Endodermal cell (in vitro differentiated cells): ENCODE data around the gene NAALADL2. TPM values are rescaled to one million over a fixed set of nuclear protein-coding genes. Genes with fewer than 3 reads are reported as not detected.

ENCODE experiments used
- DNase-seq: peaks from one replicate; pipeline ENCODE4 v3.0.0-alpha.2; 2017
- H3K27ac ChIP-seq: 2 replicates; pipeline ENCODE4 v1.5.1; 2013; ENCODE audit warnings: mild to moderate bottlenecking, low read depth, low read length, moderate library complexity
- H3K27me3 ChIP-seq: 2 replicates; pipeline ENCODE4 v1.6.1; 2013; ENCODE audit warnings: mild to moderate bottlenecking, low read length, moderate library complexity; ENCODE audit not compliant: insufficient read depth, control insufficient read depth, poor library complexity, severe bottlenecking
- H3K36me3 ChIP-seq: 2 replicates; pipeline ENCODE4 v1.7.0; 2013; ENCODE audit warnings: mild to moderate bottlenecking, low read length, moderate library complexity; ENCODE audit not compliant: control insufficient read depth, insufficient read depth
- H3K4me1 ChIP-seq: one replicate; pipeline ENCODE4 v1.7.0; 2013; ENCODE audit warnings: low read length; ENCODE audit not compliant: control insufficient read depth, insufficient read depth
- H3K4me3 ChIP-seq: 2 replicates; pipeline ENCODE4 v1.5.1; 2013; ENCODE audit warnings: mild to moderate bottlenecking, low read length, moderate library complexity
- H3K9ac ChIP-seq: 2 replicates; pipeline ENCODE4 v1.6.1; 2013; ENCODE audit warnings: mild to moderate bottlenecking, low read length, moderate library complexity; ENCODE audit not compliant: poor library complexity, severe bottlenecking; ENCODE audit errors: extremely low read depth
- H3K9me3 ChIP-seq: 2 replicates; pipeline ENCODE4 v1.6.1; 2013; ENCODE audit warnings: mild to moderate bottlenecking, low read length, moderate library complexity; ENCODE audit not compliant: control insufficient read depth
- H3K27ac Mint-ChIP-seq: 2 replicates; pipeline ENCODE4 v1.8.0; 2020; ENCODE audit warnings: mixed read lengths
- H3K27me3 Mint-ChIP-seq: 2 replicates; pipeline ENCODE4 v1.8.0; 2021; ENCODE audit warnings: mild to moderate bottlenecking, mixed read lengths; ENCODE audit not compliant: insufficient read depth
- H3K36me3 Mint-ChIP-seq: 2 replicates; pipeline ENCODE4 v1.8.0; 2020; ENCODE audit warnings: low read depth, mixed read lengths
- H3K4me1 Mint-ChIP-seq: 2 replicates; pipeline ENCODE4 v1.8.0; 2020; ENCODE audit warnings: mixed read lengths
- H3K4me3 Mint-ChIP-seq: 2 replicates; pipeline ENCODE4 v1.8.0; 2020; ENCODE audit warnings: mild to moderate bottlenecking, moderate library complexity, mixed read lengths
- H3K9me3 Mint-ChIP-seq: 2 replicates; pipeline ENCODE4 v1.8.0; 2020; ENCODE audit warnings: mild to moderate bottlenecking, mixed read lengths
- CTCF ChIP-seq: fragments of 200-600 bp; sonication (generic); conservative IDR thresholded peaks from 2 replicates; pipeline ENCODE4 v1.5.0; 2021; ENCODE audit warnings: antibody characterized with exemption, mild to moderate bottlenecking
- WGBS, 2 experiments: methylation state at CpG; one replicate each; pipeline versions ENCODE4 v1.1.5 to v1.1.7; 2013; ENCODE audit warnings: missing lambda C conversion rate in 2 of 2, mixed read lengths in 1 of 2; ENCODE audit not compliant: insufficient coverage in 1 of 2, insufficient read length in 1 of 2; 5-methylcytosine and 5-hydroxymethylcytosine counted together
- total RNA-seq, 2 donors: library from RNA; stranded (reverse); fragmentation: NEBNext Ultra II Directional in 1 of 2; extraction: Animal tissue kit (Norgen Biotek cat#: 25700) in 1 of 2; gene quantifications; 2 replicates in 1 of 2; 3 replicates in 1 of 2; pipeline ENCODE4 v1.2.1, GENCODE V29; 2021

NAALADL2 gene
- total RNA-seq, 2 donors from 2014 or later: 1.6 to 1.8 TPM

DNA sequence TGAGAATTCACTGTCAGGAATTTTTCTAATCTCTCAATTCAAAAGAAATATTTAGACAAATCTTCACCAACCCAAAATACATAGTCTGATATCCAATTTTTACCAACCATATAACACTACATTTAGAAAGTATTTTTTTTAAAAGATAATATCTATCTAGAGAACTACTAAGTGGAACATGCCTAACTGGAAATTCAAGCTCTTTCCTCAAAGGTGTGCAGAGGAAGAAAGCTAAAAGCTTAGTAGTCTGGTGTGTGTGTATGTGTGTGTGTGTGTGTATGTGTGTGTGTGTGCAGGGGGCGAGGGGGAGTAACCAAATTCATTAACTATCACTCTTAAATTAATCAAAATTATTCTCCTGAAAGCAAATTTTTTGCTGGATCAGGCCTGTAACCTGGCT is 797.3 kb downstream of the NAALADL2 start:
- 83% methylated on average over 1 of the region's 1 CpG; no CpG with 5 or more reads in 1 of the 2 experiments for WGBS, 2 experiments
- Mint-ChIP-seq H3K36me3 (no peaks in the 10 kb centered on the region), H3K27ac (no peak overlapping the region), H3K27me3 (no peaks in the 10 kb centered on the region), H3K4me3 (no peak overlapping the region), H3K9me3 (no peaks in the 10 kb centered on the region), H3K4me1 (no peaks in the 10 kb centered on the region)
- H3K9ac ChIP-seq: no peak overlapping the region
- H3K27ac ChIP-seq: no peak overlapping the region
- TF ChIP-seq CTCF: no peak
- H3K9me3 ChIP-seq: no peaks in the 10 kb centered on the region
- H3K27me3 ChIP-seq: no peaks in the 10 kb centered on the region
- no peak for DNase-seq
- no peak overlapping the region for H3K4me3 ChIP-seq
- no peaks in the 10 kb centered on the region for H3K36me3 ChIP-seq
- no peaks in the 10 kb centered on the region for H3K4me1 ChIP-seq

DNA sequence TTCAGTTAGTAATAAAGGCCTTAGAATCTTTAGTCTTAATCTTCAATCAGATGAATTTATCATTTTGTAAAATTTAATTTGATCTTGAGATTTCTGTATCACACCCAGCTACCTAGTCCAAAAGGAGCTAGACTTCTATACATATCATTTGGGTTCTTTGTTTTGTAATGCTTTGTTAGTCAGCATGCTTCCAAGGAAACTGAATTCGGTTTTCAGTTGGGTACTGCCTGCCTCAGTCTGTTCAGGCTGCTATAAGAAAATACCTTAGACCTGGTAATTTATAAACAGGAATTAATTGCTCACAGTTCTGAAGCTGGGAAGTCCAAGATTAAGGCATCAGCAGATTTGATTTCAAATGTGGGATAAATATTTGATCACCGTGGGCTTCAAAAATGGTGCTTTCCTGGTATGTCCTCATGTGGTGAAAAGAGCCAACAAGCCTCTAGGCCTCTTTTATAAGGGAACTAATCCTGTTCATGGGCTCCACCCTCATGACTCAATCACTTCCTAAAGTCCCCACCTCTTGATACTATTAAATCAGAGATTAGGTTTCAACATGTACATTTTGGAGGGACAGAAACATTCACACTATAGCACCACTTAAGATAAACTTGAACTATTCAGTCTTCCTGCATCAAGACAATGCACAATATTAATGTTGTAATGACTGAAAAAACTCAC is 800.7 kb downstream of the NAALADL2 start:
- Mint-ChIP-seq H3K27ac (no peak overlapping the region), H3K4me1 (no peaks in the 10 kb centered on the region), H3K27me3 (no peaks in the 10 kb centered on the region), H3K4me3 (no peak overlapping the region), H3K9me3 (no peaks in the 10 kb centered on the region), H3K36me3 (no peaks in the 10 kb centered on the region)
- H3K9me3 ChIP-seq: no peaks in the 10 kb centered on the region
- no peak for DNase-seq
- TF ChIP-seq CTCF: no peak
- no peaks in the 10 kb centered on the region for H3K27me3 ChIP-seq
- H3K4me3 ChIP-seq: no peak overlapping the region
- H3K27ac ChIP-seq: no peak overlapping the region
- 87 to 100% methylated on average over 1 to 2 of the region's 2 CpGs for WGBS, 2 experiments
- no peak overlapping the region for H3K9ac ChIP-seq
- H3K4me1 ChIP-seq: no peaks in the 10 kb centered on the region
- H3K36me3 ChIP-seq: no peaks in the 10 kb centered on the region

DNA sequence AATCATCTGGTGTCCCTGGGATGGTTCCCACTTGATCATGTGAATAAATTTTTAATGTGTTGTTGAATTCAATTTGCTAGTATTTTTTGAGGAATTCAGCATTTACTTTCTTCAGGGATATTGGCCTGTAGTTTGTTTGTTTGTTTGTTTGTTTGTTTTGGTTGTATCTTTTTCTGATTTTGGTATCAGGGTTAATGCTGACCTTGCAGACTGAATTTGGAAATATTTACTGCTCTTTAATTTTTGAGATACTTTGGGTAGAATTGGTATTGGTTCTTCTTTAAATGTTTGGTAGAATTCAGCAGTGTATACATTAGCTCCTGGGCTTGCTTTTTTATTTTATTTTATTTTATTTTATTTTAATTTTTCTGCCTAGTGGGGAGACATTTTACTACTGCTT is 803.7 kb downstream of the NAALADL2 start:
- Histone ChIP-seq H3K36me3 (no peaks in the 10 kb centered on the region), H3K4me3 (no peak overlapping the region)
- no peak overlapping the region for H3K27ac Mint-ChIP-seq

More for the DNA sequence above, 803.7 kb downstream of the NAALADL2 start:
- no peak overlapping the region for H3K4me3 Mint-ChIP-seq
- H3K36me3 Mint-ChIP-seq: no peaks in the 10 kb centered on the region
- no peaks in the 10 kb centered on the region for H3K4me1 ChIP-seq
- H3K27me3 ChIP-seq: no peaks in the 10 kb centered on the region
- H3K9me3 ChIP-seq: no peaks in the 10 kb centered on the region
- H3K9ac ChIP-seq: no peak overlapping the region
- no peak overlapping the region for H3K27ac ChIP-seq
- TF ChIP-seq CTCF: no peak
- H3K27me3 Mint-ChIP-seq: no peaks in the 10 kb centered on the region
- no peaks in the 10 kb centered on the region for H3K9me3 Mint-ChIP-seq
- no peak for DNase-seq
- no peaks in the 10 kb centered on the region for H3K4me1 Mint-ChIP-seq
